ENCODE data around the gene COMT. TPM values are rescaled to one million over a fixed set of nuclear protein-coding genes. Genes with fewer than 3 reads are reported as not detected.

COMT gene
- total RNA-seq, 4 donors from 2014 or later, result 88.9 to 175 (median 108) TPM

- no peak overlapping the region for H3K27ac ChIP-seq
- H3K4me3 ChIP-seq, result no peak overlapping the region
- DNase-seq, result no peak
- no peaks in the 10 kb centered on the region for H3K9me3 ChIP-seq
- intact Hi-C loops (cut with DNase I; ENCODE audit: low total_unique reads), result no loop called here
- peaks cover 10 to 11% of the 10 kb centered on the region in 2 donors for H3K4me1 ChIP-seq
- H3K27me3 ChIP-seq, result no peaks in the 10 kb centered on the region
- TF ChIP-seq POLR2A (IDR thresholded peaks at IDR 0.05), result no peak
- TF ChIP-seq, protein P1, sequence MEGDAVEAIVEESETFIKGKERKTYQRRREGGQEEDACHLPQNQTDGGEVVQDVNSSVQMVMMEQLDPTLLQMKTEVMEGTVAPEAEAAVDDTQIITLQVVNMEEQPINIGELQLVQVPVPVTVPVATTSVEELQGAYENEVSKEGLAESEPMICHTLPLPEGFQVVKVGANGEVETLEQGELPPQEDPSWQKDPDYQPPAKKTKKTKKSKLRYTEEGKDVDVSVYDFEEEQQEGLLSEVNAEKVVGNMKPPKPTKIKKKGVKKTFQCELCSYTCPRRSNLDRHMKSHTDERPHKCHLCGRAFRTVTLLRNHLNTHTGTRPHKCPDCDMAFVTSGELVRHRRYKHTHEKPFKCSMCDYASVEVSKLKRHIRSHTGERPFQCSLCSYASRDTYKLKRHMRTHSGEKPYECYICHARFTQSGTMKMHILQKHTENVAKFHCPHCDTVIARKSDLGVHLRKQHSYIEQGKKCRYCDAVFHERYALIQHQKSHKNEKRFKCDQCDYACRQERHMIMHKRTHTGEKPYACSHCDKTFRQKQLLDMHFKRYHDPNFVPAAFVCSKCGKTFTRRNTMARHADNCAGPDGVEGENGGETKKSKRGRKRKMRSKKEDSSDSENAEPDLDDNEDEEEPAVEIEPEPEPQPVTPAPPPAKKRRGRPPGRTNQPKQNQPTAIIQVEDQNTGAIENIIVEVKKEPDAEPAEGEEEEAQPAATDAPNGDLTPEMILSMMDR (IDR thresholded peaks at IDR 0.05), result no peak
- no peaks in the 10 kb centered on the region for H3K36me3 ChIP-seq
Observed at GRCh38 chr22:19895160-19895849, 46.3 kb upstream of the COMT start.

DNA sequence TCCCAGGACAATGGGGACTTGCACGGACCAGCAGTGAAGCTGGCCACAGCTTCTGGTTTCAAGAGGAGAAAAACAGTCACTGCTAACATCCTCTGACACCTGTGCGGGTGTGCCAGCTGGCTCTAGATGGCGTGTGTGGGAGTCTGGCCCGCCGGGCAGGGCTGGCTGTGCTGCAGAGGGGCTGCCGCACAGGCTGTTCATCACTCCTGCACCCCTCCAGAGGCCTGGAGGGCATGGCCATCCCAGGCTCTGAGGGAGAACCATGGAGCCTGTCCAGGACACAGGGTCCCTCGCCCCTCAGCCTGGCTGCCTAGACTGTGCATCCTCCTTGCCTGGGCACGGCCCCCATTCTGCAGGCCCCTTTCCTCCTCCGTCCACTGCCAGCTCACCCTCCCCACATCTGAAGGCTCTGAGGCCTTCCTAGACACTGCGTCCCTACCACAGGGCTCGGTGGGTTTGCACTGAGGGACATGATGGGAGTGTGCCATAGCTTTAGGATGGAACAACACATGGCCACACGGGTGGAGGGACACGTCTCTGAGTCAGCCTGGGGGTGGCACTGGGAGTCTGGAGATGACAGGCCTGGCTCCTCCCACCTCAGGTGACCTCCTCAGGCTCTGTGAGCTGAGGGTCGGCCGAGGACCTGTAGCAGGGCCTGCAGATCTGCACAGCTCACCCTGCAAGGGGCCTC lies 44.8 kb upstream of the COMT start:
- H3K9me3 ChIP-seq, result no peaks in the 10 kb centered on the region
- intact Hi-C loops (cut with DNase I; ENCODE audit: low total_unique reads), result no loop called here
- H3K27me3 ChIP-seq, result no peaks in the 10 kb centered on the region
- H3K4me1 ChIP-seq, result peaks cover 4 to 8% of the 10 kb centered on the region in 2 donors
- H3K4me3 ChIP-seq, result no peak overlapping the region
- TF ChIP-seq, protein P1 (IDR thresholded peaks at IDR 0.05), result no peak
- TF ChIP-seq POLR2A (IDR thresholded peaks at IDR 0.05), result no peak
- H3K36me3 ChIP-seq, result no peaks in the 10 kb centered on the region
- DNase-seq, result no peak
- no peak overlapping the region for H3K27ac ChIP-seq

DNA sequence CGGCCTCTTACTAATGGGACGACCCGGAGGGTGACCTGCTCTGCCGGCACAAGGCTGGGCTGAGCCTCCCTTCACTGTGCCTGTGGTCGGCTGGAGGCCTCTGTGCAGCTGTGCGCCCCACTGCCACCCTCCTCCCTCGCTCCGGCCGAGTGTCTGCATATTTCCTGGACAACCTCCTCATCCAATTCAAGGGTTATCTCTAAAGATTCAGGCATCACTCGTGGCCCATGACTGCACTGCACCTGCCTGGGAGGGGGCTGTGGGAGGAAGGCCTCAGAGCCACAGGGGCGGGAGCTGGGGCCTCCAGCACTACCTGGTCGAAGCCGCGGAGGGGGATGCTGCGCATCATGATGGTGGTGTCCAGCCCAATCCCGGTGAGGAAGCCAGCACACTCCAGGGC lies 43.8 kb upstream of the COMT start:
- no peaks in the 10 kb centered on the region for H3K36me3 ChIP-seq
- H3K4me1 ChIP-seq, result no peaks in the 10 kb centered on the region
- H3K27me3 ChIP-seq, result no peaks in the 10 kb centered on the region
- H3K9me3 ChIP-seq, result no peaks in the 10 kb centered on the region
- TF ChIP-seq, protein P1 (IDR thresholded peaks at IDR 0.05), result no peak
- TF ChIP-seq POLR2A (IDR thresholded peaks at IDR 0.05), result no peak
- DNase-seq, result no peak
- intact Hi-C loops (cut with DNase I; ENCODE audit: low total_unique reads), result no loop called here
- H3K4me3 ChIP-seq, result no peak overlapping the region
- H3K27ac ChIP-seq, result no peak overlapping the region

GRCh38 chr22:19898145-19898544 lies 43.4 kb upstream of the COMT start:
- no peak for DNase-seq
- Histone ChIP-seq H3K4me3 (no peak overlapping the region), H3K27ac (no peak overlapping the region), H3K36me3 (no peaks in the 10 kb centered on the region), H3K4me1 (no peaks in the 10 kb centered on the region), H3K9me3 (no peaks in the 10 kb centered on the region), H3K27me3 (no peaks in the 10 kb centered on the region)
- intact Hi-C loops (cut with DNase I; ENCODE audit: low total_unique reads), result no loop called here
- TF ChIP-seq, protein P1 (IDR thresholded peaks at IDR 0.05), result no peak
- TF ChIP-seq POLR2A (IDR thresholded peaks at IDR 0.05), result no peak

- no peaks in the 10 kb centered on the region for H3K9me3 ChIP-seq
- TF ChIP-seq POLR2A (IDR thresholded peaks at IDR 0.05), result no peak
- TF ChIP-seq, protein P1 (IDR thresholded peaks at IDR 0.05), result no peak
- no peaks in the 10 kb centered on the region for H3K27me3 ChIP-seq
- H3K4me3 ChIP-seq, result no peak overlapping the region
- no peaks in the 10 kb centered on the region for H3K36me3 ChIP-seq
- H3K27ac ChIP-seq, result no peak overlapping the region
- intact Hi-C loops (cut with DNase I; ENCODE audit: low total_unique reads), result no loop called here
- DNase-seq, result no peak
- no peaks in the 10 kb centered on the region for H3K4me1 ChIP-seq
Observed at GRCh38 chr22:19898831-19899567, 42.6 kb upstream of the COMT start.
